AG10803 (cell line): ENCODE measurements around the gene PPFIA2.

Source experiments
- DNase-seq: peaks from one replicate; pipeline ENCODE4 v3.0.0; 2010; ENCODE audit warnings: low read depth
- H3K4me3 ChIP-seq: 2 replicates; pipeline ENCODE4 v1.5.1; 2011; ENCODE audit warnings: mild to moderate bottlenecking, low read length, control low read depth
- TF ChIP-seq, protein P1 (sequence below): conservative IDR thresholded peaks from 2 replicates; pipeline ENCODE4 v1.5.1; 2011; ENCODE audit warnings: mild to moderate bottlenecking, low read length, control low read depth, inconsistent platforms

The PPFIA2 gene

DNA sequence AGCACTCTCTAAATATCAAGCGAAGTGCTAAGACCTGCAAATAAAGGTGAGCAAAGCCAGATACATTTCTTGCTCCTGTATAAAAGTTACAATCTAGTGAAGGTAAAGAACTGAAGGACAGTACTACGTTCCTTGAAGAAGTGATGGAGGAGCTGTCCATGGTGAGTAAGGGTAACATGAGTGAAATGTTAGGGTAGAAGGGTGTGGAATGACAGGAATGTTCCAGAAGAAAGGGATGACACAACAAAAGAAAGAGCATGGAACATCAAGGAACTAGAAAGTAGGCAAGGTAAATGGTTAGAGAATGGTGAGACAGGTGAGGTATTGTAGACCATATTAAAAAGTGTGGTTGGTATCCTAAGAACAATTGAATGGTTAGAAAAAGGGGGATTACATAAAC is 408.8 kb downstream of the PPFIA2 start:
- H3K4me3 ChIP-seq: no peak overlapping the region
- DNase-seq: no peak
- TF ChIP-seq, protein P1, sequence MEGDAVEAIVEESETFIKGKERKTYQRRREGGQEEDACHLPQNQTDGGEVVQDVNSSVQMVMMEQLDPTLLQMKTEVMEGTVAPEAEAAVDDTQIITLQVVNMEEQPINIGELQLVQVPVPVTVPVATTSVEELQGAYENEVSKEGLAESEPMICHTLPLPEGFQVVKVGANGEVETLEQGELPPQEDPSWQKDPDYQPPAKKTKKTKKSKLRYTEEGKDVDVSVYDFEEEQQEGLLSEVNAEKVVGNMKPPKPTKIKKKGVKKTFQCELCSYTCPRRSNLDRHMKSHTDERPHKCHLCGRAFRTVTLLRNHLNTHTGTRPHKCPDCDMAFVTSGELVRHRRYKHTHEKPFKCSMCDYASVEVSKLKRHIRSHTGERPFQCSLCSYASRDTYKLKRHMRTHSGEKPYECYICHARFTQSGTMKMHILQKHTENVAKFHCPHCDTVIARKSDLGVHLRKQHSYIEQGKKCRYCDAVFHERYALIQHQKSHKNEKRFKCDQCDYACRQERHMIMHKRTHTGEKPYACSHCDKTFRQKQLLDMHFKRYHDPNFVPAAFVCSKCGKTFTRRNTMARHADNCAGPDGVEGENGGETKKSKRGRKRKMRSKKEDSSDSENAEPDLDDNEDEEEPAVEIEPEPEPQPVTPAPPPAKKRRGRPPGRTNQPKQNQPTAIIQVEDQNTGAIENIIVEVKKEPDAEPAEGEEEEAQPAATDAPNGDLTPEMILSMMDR: no peak

DNA sequence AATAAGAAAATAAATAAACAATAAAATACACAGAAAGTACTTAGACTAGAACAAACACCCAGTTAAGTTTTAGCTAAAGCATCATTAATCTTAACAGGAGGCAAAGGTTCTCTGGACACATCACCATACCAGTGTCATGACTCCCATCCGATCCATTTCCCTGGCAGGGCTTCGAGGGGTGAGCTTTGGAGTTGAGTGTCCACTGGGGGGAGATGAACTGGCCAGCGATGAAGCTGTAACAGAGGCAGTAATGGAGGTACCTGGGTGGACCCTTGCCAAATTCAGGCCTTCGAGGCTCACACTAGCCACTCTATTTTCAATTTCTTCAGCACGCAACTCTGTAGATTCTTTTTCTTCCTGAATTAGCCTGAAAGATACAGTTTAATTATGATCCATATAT is 411.7 kb downstream of the PPFIA2 start:
- no peak overlapping the region for H3K4me3 ChIP-seq
- TF ChIP-seq, protein P1: no peak
- DNase-seq: no peak

DNA sequence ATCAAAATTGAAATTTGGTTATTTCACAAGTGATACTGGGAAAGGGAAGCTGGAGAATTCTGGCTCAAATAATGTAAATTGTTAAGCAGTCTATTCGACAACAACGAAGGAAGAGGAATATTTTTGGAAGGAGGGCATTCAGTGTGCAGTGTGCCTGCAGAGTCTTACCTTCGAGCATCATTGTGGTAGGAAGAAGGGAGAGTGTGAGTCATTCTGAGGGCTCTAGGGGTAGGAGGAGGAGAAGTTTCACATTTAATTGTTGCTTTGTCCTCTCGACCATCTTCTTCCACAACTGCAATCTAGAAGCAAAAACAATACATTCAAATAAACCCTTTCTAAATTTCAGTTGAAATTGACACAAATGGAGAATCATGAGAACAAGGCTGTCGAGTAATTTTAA is 418.2 kb downstream of the PPFIA2 start:
- TF ChIP-seq, protein P1: no peak
- DNase-seq: no peak
- no peak overlapping the region for H3K4me3 ChIP-seq

DNA sequence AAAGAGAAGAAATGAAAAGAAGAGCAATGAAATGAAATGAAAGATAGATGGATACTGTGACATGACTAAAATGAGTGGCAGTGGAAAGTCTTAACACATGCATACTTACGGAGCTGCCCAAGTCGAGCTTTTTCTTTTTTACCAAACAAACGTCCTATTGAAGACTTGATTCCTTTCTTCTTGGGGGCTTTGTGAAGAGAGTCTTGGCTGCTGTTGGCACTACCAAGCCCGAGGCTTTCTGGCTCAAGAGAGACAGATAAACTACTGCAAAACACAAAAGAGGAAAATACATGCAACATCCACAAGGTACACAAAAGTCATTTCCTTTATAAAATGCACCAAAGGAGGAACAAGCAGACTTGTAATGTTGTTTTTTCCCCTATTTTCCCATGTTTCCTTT is 420.1 kb downstream of the PPFIA2 start:
- no peak overlapping the region for H3K4me3 ChIP-seq
- DNase-seq: no peak

DNA sequence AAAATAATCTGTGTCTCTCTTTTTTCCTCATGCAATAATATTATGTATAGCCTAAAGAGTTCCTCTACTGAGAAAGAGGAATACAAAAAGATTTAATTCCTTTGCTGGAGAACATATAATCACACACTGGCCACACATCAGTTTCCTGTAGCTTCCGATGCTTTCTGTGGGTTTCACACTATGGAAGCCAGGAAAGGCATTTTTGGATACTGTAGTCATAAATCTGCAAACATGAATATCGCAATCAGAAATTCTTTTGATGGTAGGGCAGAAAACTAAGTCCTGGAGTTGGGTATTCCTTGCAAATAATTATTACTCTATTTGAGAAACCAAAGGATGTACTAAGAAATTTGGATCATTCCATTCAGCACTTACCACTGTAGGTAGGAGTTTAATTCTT is 421.3 kb downstream of the PPFIA2 start:
- TF ChIP-seq, protein P1: no peak
- no peak overlapping the region for H3K4me3 ChIP-seq
- no peak for DNase-seq

More for the DNA sequence above, 420.1 kb downstream of the PPFIA2 start:
- TF ChIP-seq, protein P1: no peak

DNA sequence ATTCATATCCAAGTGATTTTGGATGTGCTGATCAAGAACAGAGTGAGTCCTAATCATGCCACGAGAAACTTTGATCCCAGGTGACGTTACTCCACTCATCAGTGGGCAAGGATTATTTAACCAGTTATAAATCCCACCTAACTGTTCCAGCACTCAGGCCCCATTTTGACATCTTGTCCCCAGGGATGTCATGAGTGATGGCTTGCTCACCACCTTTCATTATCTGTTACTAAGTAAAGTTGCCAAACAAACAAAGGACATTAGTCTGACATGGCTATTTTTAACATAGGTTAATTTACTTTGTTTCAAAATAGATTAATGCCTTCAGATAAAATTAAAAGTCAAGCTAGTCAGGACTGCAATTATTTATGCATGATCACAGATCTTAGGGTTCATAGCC is 425.3 kb downstream of the PPFIA2 start:
- DNase-seq: no peak
- no peak overlapping the region for H3K4me3 ChIP-seq
- TF ChIP-seq, protein P1: no peak

DNA sequence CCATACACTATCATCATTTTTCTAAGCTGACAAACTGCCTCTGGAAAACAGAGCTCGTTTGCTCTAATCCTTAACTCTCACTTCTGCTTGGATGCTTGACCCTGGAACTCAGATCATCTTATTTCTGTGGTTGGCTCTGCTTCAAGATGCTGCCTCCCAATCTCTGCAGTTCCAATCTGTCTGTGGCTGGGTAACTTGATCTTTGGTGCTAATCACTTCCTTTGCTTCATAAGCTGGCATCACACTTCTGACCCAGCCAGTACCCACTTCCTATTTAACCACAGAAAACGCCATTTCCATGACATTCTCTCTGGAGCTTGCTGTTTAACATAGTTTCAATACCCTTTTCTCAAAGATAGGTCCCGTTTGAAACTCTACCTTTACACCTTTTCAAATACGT is 427.1 kb downstream of the PPFIA2 start:
- no peak overlapping the region for H3K4me3 ChIP-seq
- TF ChIP-seq, protein P1: no peak
- no peak for DNase-seq
